22Rv1 (cell line): Measurements from ENCODE around the gene RASGEF1B.

Experiments
- H3K27ac ChIP-seq: fragments of 450-650 bp; 2 replicates; pipeline ENCODE4 v1.5.1; 2017
- CTCF ChIP-seq: fragments of 450-650 bp; IDR thresholded peaks from 2 replicates; pipeline ENCODE4 v1.5.1; 2017; ENCODE audit warnings: mild to moderate bottlenecking
- ZFX ChIP-seq: fragments of 450-650 bp; IDR thresholded peaks from 2 replicates; pipeline ENCODE4 v1.6.1; 2017; ENCODE audit warnings: antibody characterized with exemption, borderline replicate concordance

RASGEF1B gene

GRCh38 chr4:81505726-81506125, 34.0 kb upstream of the RASGEF1B start:
- TF ChIP-seq CTCF (no peak), ZFX (no peak)
- no peak overlapping the region for H3K27ac ChIP-seq

DNA sequence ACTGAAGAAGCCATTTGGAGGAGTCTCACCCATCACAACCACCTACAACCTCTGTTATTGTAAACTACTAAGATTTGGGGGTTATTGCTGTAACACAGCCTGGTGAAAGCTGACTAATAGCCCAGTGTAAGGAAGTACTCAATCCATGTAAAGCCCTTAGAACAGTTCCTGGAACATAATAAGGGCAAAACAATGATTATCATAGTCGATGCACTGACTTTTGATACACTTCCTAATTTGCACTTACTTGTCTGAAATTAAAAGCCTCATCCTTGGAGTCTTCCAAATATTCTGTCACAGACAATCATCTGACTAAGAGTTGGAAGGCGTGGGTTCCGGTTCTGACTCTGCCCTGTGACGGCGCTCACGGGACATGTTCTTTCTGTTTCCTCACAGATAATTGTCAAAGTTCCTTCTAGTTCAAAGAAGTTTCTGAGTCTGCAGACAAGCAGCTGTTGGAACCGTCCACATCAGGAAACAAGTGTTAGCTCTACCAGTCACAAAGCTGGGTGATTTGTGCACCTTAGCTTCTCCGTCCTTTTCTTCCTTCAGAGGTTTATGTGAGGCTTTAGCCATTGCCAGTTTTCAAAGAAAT, 33.4 kb upstream of the RASGEF1B start:
- TF ChIP-seq CTCF = no peak
- TF ChIP-seq ZFX = no peak
- H3K27ac ChIP-seq = no peak overlapping the region

DNA sequence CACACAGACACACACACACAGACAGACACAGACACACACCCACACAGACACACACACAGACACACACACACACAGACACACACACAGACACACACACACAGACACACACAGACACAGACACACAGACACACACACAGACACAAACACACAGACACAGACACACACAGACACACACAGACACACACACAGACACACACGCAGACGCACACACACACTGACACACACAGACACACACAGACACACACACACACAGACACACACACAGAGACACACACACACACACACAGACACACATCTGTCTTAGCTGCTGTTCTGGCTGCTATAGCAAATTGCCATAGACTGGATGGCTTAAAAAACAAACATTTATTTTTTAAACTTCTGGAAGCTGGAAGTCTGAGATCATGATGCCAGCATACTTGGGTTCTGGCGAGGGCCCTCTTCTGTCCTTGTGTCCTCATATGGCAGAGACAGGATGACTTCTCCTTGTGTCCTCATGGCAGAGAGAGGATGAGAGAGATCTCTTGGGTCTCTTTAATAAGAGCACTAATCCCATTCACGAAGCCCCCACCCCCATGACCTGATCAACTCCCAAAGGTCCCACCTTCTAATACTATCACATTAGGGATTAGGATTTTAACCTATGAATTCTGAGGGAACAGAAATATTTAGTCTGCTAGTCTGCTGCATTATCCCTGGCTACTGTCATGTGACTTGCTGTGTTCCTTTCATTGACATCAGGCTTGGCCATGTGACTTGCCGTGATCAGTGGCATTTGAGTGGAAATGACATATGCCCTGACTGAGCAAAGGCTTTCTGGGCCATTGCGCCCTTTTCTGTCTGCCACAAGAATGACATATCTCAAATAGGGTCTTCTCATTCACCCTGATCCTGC, 32.7 kb upstream of the RASGEF1B start:
- TF ChIP-seq ZFX = no peak
- TF ChIP-seq CTCF = no peak
- no peak overlapping the region for H3K27ac ChIP-seq

DNA sequence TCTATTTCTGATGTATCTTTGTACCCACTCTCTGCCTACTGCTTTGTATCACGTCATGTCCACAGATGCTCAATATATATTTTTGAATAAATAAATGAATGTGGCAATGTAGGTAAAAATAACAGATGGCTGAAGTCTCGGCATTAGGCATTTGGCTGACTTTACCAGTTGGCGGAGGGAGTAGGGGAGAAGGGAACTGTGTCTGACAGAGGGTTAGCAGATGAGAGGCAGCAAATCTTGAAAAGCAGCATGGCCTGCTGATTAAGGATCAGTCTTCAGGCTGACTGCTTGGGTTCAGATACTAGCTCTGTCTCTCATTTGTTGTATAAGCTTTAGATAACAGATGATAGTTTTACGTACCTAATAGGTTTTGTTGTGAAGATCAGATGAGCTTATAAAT, 31.9 kb upstream of the RASGEF1B start:
- no peak overlapping the region for H3K27ac ChIP-seq
- TF ChIP-seq ZFX = no peak
- TF ChIP-seq CTCF = no peak

DNA sequence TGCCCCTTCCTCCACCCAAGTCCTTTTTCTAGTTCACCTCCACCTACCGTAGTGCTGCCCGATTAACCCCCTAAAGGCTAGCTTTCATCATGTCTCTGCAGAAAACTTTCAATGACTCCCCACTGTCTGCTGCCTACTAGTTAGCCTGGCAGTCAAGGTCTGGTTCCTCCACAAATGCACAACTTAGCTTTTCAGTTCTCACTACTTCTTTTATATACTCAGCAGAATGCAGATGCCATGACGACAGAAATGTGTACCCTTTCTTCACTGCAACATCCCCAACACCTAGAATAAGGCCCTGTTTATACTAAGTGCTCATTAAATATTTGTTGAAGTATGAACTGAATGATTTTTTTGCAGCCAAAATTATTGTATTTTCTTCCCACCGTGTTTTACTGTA, 30.9 kb upstream of the RASGEF1B start:
- no peak overlapping the region for H3K27ac ChIP-seq
- TF ChIP-seq ZFX (no peak), CTCF (no peak)

DNA sequence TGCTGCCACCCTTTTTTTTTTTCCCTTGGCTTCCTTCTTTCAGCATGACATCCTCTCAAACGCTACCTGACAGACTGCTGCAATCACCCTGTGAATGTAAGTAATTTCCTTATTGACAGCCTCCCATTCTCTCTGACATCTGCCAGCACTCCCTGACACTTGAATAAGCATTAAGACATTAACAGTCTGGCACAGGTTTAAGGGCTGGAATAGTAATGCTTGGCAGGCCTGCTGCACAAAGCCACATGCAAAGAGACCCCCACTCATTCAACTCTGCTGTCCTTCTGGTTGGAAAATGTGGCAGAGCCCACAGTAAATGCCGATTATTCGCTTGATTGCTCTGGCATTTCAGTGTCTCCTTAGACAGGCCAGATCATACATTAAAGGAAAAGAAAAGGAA, 28.1 kb upstream of the RASGEF1B start:
- TF ChIP-seq CTCF (no peak), ZFX (no peak)
- H3K27ac ChIP-seq = no peak overlapping the region

GRCh38 chr4:81498551-81499099, 26.9 kb upstream of the RASGEF1B start:
- TF ChIP-seq CTCF (no peak), ZFX (no peak)
- no peak overlapping the region for H3K27ac ChIP-seq
